Stimulated activated CD8-positive, alpha-beta memory T cell treated with anti-CD3 and anti-CD28 coated beads, Interleukin-2, amount 100 ng/mL, for 1 hour (primary cell): ENCODE measurements around the gene WAPL.

Experiments
- DNase-seq, 2 donors: peaks; one replicate each; pipeline ENCODE4 v3.0.0-alpha.2; 2020; ENCODE audit warnings: low read depth in 2 of 2

The WAPL gene

GRCh38 chr10:86461963-86462804, 59.4 kb downstream of the WAPL start:
- no peak for DNase-seq

GRCh38 chr10:86451604-86451960, 70.0 kb downstream of the WAPL start:
- DNase-seq = no peak

DNA sequence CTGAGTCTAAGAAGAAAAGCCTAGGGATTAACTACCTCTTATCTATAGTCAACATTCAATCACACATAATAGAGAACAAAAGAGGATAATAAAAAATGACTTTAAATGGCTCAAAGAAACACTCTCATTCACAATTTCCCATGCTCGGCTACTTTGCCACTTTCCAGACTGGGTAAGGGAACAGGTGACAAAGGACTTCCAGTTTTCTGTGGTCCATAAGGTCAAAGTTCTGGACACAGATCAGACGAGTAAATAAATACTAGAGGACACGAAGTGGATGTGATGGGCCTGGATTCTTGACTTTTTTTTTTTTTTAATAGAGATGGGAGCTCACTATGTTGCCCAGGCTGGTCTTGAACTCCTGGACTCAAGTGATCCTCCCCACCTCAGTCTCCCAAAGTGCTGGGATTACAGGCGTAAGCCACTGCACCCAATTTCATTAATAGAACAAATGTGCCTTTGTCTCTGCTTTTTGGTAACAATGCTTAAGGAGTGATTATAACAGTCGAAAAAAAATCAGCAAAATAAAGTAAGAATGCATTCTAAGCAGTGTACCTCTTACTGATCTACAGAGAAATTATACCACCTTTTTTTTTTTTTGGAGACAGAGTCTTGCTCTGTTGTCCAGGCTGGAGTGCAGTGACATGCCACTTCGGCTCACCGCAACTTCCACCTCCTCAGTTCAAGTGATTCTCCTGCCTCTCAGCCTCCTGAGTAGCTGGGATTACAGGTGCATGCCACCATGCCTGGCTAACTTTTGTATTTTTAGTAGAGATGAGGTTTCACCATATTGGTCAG, 70.6 kb downstream of the WAPL start:
- DNase-seq = no peak

DNA sequence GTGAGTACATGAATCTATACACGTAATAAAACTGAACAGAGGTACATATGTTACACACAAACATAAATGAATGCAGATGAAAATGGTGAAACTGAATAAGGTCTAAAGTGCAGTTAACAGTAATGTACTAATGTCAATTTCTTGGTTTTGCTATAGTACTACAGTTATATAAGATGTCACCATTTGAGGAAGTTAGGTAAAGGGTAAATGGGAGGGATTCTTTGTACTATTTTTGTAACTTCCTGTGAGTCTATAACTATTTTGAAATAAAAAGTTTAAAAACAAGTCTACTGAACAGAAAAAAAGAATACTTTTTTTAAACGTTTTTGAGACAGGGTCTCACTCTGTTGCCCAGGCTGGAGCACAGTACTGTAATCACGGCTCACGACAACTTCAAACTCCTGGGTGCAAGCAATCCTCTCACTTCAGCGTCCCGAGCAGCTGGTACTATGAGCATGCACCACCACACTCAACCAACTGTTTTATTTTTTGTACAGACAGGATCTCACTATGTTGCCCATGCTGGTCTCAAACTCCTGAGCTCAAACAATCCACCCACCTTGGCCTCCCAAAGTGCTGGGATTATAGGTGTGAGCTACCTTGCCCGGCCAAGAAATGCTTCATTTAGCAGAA, 71.5 kb downstream of the WAPL start:
- DNase-seq = no peak

GRCh38 chr10:86447432-86447831, 74.2 kb downstream of the WAPL start:
- DNase-seq = no peak

DNA sequence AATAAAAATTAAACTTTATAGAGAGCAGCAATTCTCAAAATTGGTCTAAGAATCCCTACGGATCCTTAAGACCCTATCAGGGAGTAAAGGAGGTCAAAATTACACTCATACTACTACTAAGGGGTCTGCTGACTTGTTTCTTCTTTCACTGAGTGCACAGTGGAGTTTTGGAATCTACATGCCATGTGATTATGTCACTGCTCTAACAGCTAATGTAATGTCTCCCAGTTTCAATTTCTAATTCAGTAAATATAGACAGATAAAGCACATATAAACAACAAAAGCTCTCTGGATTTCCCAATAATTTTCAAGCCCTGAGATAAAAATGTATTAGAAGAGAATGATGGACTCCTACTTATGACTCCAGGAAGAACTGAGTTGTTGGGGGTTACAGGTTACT, 74.6 kb downstream of the WAPL start:
- no peak for DNase-seq

- DNase-seq = no peak
Measured at GRCh38 chr10:86446440-86446839, 75.2 kb downstream of the WAPL start.

DNA sequence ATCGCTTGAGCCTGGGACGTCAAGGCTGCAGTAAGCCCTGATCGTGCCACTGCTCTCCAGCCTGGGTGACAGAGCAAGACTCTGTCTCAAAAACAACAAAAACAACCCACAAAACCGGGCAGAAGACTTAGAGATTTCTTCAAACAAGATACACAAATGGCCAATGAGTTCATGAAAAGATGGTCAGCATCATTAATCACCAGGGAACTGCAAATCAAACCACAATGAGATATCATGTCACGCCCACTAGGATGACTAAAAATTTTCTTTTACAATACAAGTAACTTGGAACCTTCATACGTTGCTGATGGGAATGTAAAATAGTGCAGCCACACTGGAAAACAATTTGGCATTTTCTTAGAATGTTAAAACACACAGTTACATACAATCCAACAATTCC, 77.7 kb downstream of the WAPL start:
- DNase-seq = no peak

- DNase-seq = no peak
Measured at GRCh38 chr10:86443069-86443468, 78.5 kb downstream of the WAPL start.

DNA sequence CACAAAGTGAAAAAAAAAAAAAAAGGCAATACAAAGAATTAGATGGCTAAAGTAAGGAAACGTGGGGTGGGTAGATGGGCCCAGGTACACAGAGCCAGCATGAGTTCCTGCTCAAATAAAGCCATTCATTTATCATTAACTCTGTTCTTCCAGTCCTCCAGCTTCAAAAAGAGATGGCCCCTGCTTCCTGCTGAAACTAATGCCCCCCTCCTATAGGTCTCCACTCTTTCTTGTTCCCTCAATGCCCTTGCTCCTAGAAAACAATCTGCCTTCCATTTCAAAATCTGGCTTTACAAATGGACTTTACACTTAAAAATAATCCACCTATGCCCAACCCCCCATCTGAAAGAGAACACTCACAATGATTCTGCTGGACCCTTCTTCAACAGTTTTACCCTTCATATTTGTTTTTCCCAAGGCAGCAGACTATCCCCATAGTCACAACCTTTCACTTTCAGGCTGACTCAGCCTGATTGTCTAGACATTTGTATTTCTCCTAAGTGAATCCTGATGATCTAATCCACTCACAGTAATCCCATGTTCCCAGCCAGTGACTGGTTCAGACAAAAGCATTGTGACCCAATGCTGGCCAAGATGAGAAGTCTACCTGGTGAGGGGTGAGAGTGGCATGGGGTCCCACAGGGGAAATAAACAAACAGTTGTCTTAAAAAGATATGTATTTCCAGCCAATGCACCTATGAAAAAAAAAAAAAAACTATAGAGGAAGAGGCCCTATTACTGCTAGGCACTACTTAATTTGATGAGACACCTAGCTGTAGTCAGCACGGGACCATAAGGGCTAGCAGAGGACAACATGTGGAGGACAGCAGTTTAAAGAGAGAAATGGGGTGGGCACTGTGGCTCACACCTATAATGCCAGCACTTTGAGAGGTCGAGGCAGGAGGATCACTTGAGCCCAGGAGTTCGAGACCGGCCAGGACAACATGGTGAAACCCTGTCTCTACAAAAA, 80.4 kb downstream of the WAPL start:
- no peak for DNase-seq

DNA sequence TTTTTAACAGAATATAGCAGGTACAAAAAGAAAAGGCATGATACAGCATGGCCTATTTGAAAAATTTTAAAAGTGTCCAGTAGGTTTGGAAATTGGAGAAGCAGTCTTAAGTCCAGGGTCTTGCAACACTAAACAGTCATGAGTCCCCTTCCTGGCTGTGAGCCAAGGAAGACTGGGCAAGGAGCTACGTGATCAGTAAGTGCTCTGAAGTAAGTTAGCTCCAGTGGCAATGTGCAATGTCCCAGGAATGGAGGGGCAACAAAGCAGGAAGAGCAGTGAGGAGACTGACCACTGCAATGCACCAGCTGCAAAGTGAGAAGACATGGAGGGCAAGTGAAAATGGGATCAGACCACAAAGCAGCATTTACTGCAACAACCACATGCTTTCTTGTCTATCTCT, 82.0 kb downstream of the WAPL start:
- DNase-seq = no peak

DNA sequence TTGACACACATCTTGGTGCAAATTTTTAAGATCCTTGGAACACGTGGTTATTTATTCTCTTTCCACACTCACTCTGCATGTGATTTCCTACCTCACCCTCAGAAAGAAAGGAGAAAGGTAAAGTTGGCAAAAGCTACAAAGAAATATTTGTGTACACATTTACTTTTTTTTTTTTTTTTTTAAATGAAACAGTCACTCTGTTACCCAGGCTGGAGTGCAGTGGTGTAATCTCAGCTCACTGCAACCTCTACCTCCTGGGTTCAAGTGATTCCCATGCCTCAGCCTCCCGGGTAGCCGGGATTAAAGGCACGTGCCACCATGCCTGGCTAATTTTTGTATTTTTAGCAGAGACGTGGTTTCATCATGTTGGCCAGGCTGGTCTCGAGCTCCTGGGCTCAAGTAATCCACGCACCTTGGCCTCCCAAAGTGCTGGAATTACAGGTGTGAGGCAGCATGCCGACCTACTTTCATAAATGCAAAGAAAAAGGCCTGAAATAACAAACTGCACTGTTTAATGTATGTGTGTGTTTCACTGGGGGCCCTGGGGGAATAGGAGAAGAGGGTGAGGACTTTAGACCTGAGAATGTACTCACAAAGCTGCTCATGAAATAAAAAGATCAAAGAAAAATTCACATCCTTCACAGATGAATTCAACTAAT, 83.4 kb downstream of the WAPL start:
- no peak for DNase-seq

DNA sequence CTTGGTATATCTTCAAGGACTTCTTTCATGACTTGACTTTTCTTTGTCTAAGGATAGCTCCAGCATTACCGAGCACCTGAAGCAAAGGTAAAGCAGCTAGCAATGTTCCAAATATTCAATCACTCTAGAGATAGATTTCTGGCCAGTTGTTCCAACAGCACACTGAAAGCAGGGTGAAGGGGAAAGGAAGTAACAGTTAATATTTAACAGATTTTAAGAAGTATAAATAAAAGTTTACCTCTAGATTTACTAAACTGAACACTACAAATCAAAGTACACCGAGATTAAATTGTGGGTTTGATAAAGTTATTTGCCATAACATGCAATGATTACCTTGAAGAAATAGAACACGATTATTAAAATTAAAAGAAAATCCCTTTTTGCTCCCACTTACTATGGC, 84.1 kb downstream of the WAPL start:
- DNase-seq = no peak

GRCh38 chr10:86436963-86437362, 84.6 kb downstream of the WAPL start:
- DNase-seq = no peak

GRCh38 chr10:86434656-86435055, 86.9 kb downstream of the WAPL start:
- DNase-seq = no peak

GRCh38 chr10:86423739-86424138, 97.9 kb downstream of the WAPL start:
- no peak for DNase-seq

- no peak for DNase-seq
Measured at GRCh38 chr10:86419101-86419500, 102.5 kb downstream of the WAPL start.

GRCh38 chr10:86415583-86415982, 106.0 kb downstream of the WAPL start:
- DNase-seq = no peak

GRCh38 chr10:86415116-86415515, 106.5 kb downstream of the WAPL start:
- no peak for DNase-seq

- no peak for DNase-seq
Measured at GRCh38 chr10:86413046-86413728, 108.4 kb downstream of the WAPL start.
